Fibroblast of lung (primary cell): ENCODE measurements around the gene KLF14. TPM values are rescaled to one million over a fixed set of nuclear protein-coding genes. Genes with fewer than 3 reads are reported as not detected.
A peak's percentile ranks its signal among the peaks of the same experiment; 100 is the strongest.

Experiments used
- DNase-seq, 2 donors: peaks; one replicate each; pipeline versions ENCODE4 v3.0.0 to v3.0.0-alpha.2; 2010; ENCODE audit warnings: low read depth in 2 of 2
- H2AFZ ChIP-seq: 2 replicates; pipeline ENCODE4 v1.5.1; 2012; ENCODE audit warnings: low read length, control low read depth, inconsistent platforms
- H3K27ac ChIP-seq: 2 replicates; pipeline ENCODE4 v1.5.1; 2011; ENCODE audit warnings: low read length, control low read depth; ENCODE audit not compliant: insufficient read depth
- H3K27me3 ChIP-seq: 2 replicates; pipeline ENCODE4 v1.5.1; 2011; ENCODE audit warnings: mild to moderate bottlenecking, low read length; ENCODE audit not compliant: control insufficient read depth, insufficient read depth
- H3K36me3 ChIP-seq: 2 replicates; pipeline ENCODE4 v1.5.1; 2011; ENCODE audit warnings: low read length; ENCODE audit not compliant: control insufficient read depth, insufficient read depth
- H3K4me1 ChIP-seq: 2 replicates; pipeline ENCODE4 v1.5.1; 2011; ENCODE audit warnings: low read length; ENCODE audit not compliant: control insufficient read depth, insufficient read depth; ENCODE audit errors: extremely low read depth
- H3K4me2 ChIP-seq: 2 replicates; pipeline ENCODE4 v1.5.1; 2011; ENCODE audit warnings: low read length, control low read depth; ENCODE audit not compliant: insufficient read depth; ENCODE audit errors: extremely low read depth
- H3K4me3 ChIP-seq, 4 experiments: fragments of 200-600 bp in 1 of 4; sonication (generic) in 1 of 4; replicated peaks in 1 of 4; 2 replicates each; pipeline ENCODE4 v1.5.1; 2011 to 2016; ENCODE audit warnings: low read length in 4 of 4, low read depth in 3 of 4, mild to moderate bottlenecking in 3 of 4, control low read depth in 2 of 4, inconsistent platforms in 1 of 4, mixed read lengths in 1 of 4; ENCODE audit not compliant: insufficient read depth in 1 of 4; ENCODE audit errors: control extremely low read depth in 1 of 4
- H3K79me2 ChIP-seq: 2 replicates; pipeline ENCODE4 v1.5.1; 2012; ENCODE audit warnings: mild to moderate bottlenecking, low read length, inconsistent platforms; ENCODE audit not compliant: control insufficient read depth, insufficient read depth
- H3K9ac ChIP-seq: 2 replicates; pipeline ENCODE4 v1.5.1; 2011; ENCODE audit warnings: mild to moderate bottlenecking, low read length, control low read depth; ENCODE audit not compliant: insufficient read depth
- H3K9me3 ChIP-seq: 2 replicates; pipeline ENCODE4 v1.5.1; 2012; ENCODE audit warnings: low read depth, low read length; ENCODE audit not compliant: control insufficient read depth, insufficient read depth
- H4K20me1 ChIP-seq: 2 replicates; pipeline ENCODE4 v1.5.1; 2011; ENCODE audit warnings: low read length; ENCODE audit not compliant: control insufficient read depth, insufficient read depth; ENCODE audit errors: extremely low read depth
- CTCF ChIP-seq, 2 donors: IDR thresholded peaks in 1 of 2; conservative IDR thresholded peaks in 1 of 2; 1 replicate in 1 of 2; 2 replicates in 1 of 2; pipeline ENCODE4 v1.5.1; 2011 to 2012; ENCODE audit warnings: low read length in 2 of 2, control low read depth in 1 of 2, inconsistent platforms in 1 of 2, low read depth in 1 of 2, mild to moderate bottlenecking in 1 of 2
- EZH2 ChIP-seq: IDR thresholded peaks from 2 replicates; pipeline ENCODE4 v1.5.1; 2012; ENCODE audit warnings: low read length, control low read depth, mild to moderate bottlenecking; ENCODE audit errors: missing control alignments
- polyA plus RNA-seq, 2 donors: library from polyadenylated mRNA; depleted of rRNA in 1 of 2; stranded (reverse) in 1 of 2; unstranded in 1 of 2; fragments of >200 nt; gene quantifications; 2 replicates each; pipeline ENCODE4 v1.2.1, GENCODE V29; 2011 to 2012; ENCODE audit warnings: missing spikeins in 1 of 2
- total RNA-seq: library from RNA; depleted of rRNA; stranded (reverse); fragments of >200 nt; gene quantifications from 2 replicates; pipeline ENCODE4 v1.2.1, GENCODE V29; 2014

KLF14 gene
- total and polyA plus RNA-seq, 2 donors (not counting 1 experiment from before 2014, with no cell fraction given): under 0.01 to 0.27 TPM

- DNase-seq: no peak
- Histone ChIP-seq H3K9me3 (no peaks in the 10 kb centered on the region), H3K79me2 (no peaks in the 10 kb centered on the region), H2AFZ (no peak overlapping the region), H3K27me3 (peaks cover 8% of the 10 kb centered on the region), H3K9ac (no peak overlapping the region), H3K4me3 (no peak overlapping the region), H4K20me1 (no peaks in the 10 kb centered on the region), H3K4me1 (no peaks in the 10 kb centered on the region), H3K4me2 (no peak overlapping the region), H3K27ac (no peak overlapping the region), H3K36me3 (no peaks in the 10 kb centered on the region)
- no peak for TF ChIP-seq EZH2
Observed at GRCh38 chr7:130689683-130690082, 44.3 kb downstream of the KLF14 start.

- Histone ChIP-seq H2AFZ (no peak overlapping the region), H3K27ac (no peak overlapping the region), H3K4me1 (no peaks in the 10 kb centered on the region), H3K4me2 (no peak overlapping the region), H3K27me3 (peaks cover 5% of the 10 kb centered on the region), H4K20me1 (no peaks in the 10 kb centered on the region), H3K9me3 (no peaks in the 10 kb centered on the region), H3K4me3 (no peak overlapping the region), H3K9ac (no peak overlapping the region), H3K79me2 (no peaks in the 10 kb centered on the region), H3K36me3 (no peaks in the 10 kb centered on the region)
- DNase-seq: peak in 1 of 2 donors; percentile 26
- no peak for TF ChIP-seq EZH2
- TF ChIP-seq CTCF (conservative IDR thresholded peaks at IDR 0.05 in 1 of 2, IDR thresholded peaks at IDR 0.05 in 1 of 2; ENCODE audit: low read depth in 1 of 2, low read length in 2 of 2): no peak
Observed at GRCh38 chr7:130683026-130683425, 51.0 kb downstream of the KLF14 start.

Other genes starting within 250 kb of the KLF14 start
- gene MEST, start 242.1 kb downstream of the KLF14 start, total RNA-seq: 38.8 and 175 TPM in 2 replicates
- gene MEST, start 242.1 kb downstream of the KLF14 start, polyA plus RNA-seq: 132 and 382 TPM in 2 replicates
- 34.7 and 52.4 TPM in 2 replicates for gene COPG2, start 65.5 kb downstream of the KLF14 start, total RNA-seq
- gene COPG2, start 65.5 kb downstream of the KLF14 start, polyA plus RNA-seq: 34.3 and 47.8 TPM in 2 replicates
- not detected in 2 replicates for gene TSGA13, start 47.7 kb downstream of the KLF14 start, total RNA-seq
- gene TSGA13, start 47.7 kb downstream of the KLF14 start, polyA plus RNA-seq: not detected in 2 replicates